OCI-LY3 (cell line): ENCODE measurements around the gene RBM12.

Source experiments
- EZH2phosphoT487 ChIP-seq: fragments of 200-600 bp; shearing (Covaris generic); IDR thresholded peaks from 2 replicates; pipeline ENCODE4 v1.6.1; 2018; ENCODE audit warnings: antibody characterized with exemption, mixed run types, low read depth
- TF ChIP-seq, protein P1 (sequence below): fragments of 200-600, 300-600 bp; sonication (generic); IDR thresholded peaks from 2 replicates; pipeline ENCODE4 v1.5.1; 2014; ENCODE audit warnings: antibody characterized with exemption, low read length, low read depth

DNA sequence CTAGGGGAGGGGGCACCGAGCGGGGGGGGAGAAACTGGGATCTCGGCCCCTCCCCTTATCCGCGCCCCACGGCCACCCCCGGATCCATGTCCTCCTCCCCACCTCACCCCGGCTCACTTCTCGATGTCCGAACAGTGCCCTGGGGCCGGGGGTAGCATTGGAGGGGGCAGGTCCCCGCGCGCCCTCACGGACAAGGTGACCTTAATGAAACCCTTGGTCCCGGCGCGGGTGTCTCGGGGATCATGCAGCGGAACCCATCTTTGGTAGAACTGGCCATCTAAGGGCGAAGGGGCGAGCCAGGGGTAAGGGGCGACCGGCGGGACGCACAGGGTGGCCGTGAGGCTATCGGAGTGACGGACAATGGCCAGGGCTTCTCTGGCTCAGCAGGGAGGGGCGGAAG lies 62.7 kb downstream of the RBM12 start:
- TF ChIP-seq, protein P1, sequence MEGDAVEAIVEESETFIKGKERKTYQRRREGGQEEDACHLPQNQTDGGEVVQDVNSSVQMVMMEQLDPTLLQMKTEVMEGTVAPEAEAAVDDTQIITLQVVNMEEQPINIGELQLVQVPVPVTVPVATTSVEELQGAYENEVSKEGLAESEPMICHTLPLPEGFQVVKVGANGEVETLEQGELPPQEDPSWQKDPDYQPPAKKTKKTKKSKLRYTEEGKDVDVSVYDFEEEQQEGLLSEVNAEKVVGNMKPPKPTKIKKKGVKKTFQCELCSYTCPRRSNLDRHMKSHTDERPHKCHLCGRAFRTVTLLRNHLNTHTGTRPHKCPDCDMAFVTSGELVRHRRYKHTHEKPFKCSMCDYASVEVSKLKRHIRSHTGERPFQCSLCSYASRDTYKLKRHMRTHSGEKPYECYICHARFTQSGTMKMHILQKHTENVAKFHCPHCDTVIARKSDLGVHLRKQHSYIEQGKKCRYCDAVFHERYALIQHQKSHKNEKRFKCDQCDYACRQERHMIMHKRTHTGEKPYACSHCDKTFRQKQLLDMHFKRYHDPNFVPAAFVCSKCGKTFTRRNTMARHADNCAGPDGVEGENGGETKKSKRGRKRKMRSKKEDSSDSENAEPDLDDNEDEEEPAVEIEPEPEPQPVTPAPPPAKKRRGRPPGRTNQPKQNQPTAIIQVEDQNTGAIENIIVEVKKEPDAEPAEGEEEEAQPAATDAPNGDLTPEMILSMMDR = no peak
- no peak for TF ChIP-seq EZH2phosphoT487
